GM12891 (cell line): Measurements from ENCODE around the gene HBZ.

Experiments
- POLR2A ChIP-seq: IDR thresholded peaks from 2 replicates; pipeline ENCODE4 v1.6.1; 2011; ENCODE audit warnings: low read depth, low read length, control low read depth
- POLR2AphosphoS5 ChIP-seq: IDR thresholded peaks from 2 replicates; pipeline ENCODE4 v1.6.1; 2011; ENCODE audit warnings: low read depth, low read length, control low read depth
- SPI1 ChIP-seq: IDR thresholded peaks from 2 replicates; pipeline ENCODE4 v1.6.1; 2011; ENCODE audit warnings: low read depth, low read length, control low read depth
- TAF1 ChIP-seq: IDR thresholded peaks from 2 replicates; pipeline ENCODE4 v1.6.1; 2011; ENCODE audit warnings: low read depth, low read length, control low read depth

DNA sequence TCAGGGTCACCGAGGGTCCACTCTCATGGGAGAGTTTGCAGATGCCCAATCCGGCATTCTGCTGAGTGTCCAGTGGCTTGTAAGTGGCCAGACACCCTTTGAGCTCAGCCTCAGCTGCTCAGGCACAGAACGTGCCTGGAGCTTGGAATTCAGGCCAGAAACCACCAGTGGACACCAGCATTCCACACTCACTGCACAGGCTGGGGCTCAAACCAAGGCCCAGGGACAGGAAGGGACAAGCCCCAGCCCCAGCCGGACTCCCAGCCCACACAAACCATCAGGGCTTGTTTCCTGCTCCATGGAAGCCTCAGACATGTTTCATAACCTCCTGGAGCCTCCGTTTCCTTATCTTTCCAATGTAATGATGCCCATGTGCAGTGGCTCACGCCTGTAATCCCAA is 9.0 kb upstream of the HBZ start:
- TF ChIP-seq POLR2AphosphoS5 (no peak), POLR2A (no peak), TAF1 (no peak), SPI1 (no peak)
